ENCODE measurements around the gene CORO1C. TPM values are rescaled to one million over a fixed set of nuclear protein-coding genes. Genes with fewer than 3 reads are reported as not detected.
"Not testable (repeated sequence)": the region's sequence is repeated elsewhere in the genome, so short reads cannot be mapped to it uniquely, and the experiment has no call there.

Gene CORO1C
- total RNA-seq, 4 donors from 2014 or later: 100 to 273 (median 154) TPM

- no peak for TF ChIP-seq CTCF (IDR thresholded peaks at IDR 0.05)
- ATAC-seq (ENCODE audit: low FRiP score) (no peak), DNase-seq (ENCODE audit: low spot score) (no peak)
These were observed 107.7 kb downstream of the CORO1C start for GRCh38 chr12:108623577-108623976.

DNA sequence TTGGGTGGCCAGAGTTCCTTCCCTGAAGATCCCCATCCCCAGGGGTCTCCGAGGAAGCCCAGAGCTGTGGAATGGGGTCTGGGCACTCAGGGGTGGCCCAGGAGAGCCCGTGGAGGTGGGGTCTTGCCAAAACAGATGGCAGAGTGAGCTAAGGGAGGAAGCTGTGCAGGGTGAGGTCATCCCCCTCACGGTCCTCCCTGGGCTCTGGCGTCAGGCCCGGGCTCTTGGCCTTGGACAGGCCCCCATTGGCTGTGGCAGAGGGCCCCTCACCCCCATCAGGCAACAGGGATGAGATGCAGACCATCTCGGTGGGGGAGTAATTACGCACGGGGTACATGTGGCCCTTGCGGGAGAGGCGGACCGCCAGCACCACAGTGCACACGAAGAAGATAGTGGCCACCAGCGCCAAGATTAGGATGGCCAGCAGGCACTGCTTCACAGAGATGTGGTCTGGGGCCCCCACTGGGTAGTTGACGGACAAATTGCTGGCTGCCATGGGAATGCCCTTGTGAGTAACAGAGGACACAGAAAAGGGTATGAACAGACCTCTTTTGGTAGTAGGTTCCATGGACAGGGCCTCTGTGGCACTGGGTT is 108.3 kb downstream of the CORO1C start:
- no peak for TF ChIP-seq CTCF (IDR thresholded peaks at IDR 0.05)
- ATAC-seq (ENCODE audit: low FRiP score) (no peak), DNase-seq (ENCODE audit: low spot score) (no peak)

DNA sequence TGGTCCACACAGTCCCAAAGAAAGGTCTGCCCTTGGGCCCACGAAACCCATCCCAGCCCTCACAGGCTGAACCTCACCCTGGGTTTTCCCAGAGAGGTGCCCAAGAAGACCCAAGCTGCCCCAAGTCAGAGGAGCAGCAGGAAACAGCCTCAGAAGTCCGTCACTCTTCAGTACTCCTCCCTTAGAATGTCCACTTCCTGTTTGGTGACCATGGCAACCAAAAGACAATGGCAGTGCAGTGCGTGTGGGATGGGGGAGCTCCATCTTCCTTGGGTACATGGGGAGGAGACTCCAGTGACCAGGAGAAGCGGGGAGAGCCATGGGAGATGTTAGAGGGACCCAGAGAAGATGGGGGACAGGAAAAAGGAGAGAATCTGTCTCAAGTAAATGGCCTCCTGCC is 108.9 kb downstream of the CORO1C start:
- no peak for DNase-seq (ENCODE audit: low spot score)
- no peak for TF ChIP-seq CTCF (IDR thresholded peaks at IDR 0.05)
- no peak for ATAC-seq (ENCODE audit: low FRiP score)

DNA sequence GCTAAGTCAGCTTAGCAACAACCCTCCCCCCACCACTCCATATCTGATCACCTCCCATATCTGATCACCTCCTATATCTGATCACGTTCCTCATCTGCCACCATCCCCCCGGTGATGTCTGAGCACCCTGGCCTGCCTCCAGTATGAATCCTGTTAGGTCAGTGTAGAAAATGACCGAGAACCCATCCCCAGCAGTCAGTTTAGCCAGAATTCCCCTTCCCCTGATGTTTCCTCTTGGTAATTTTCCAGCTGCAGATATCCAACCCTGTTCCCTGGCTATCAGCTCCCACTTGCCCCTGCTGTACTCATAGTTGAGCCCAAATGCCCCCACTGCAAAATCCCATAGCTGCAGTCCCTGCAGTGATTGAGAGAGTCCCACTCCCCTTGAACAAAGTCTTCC is 110.2 kb downstream of the CORO1C start:
- DNase-seq (ENCODE audit: low spot score): no peak
- TF ChIP-seq CTCF (IDR thresholded peaks at IDR 0.05): no peak
- ATAC-seq (ENCODE audit: low FRiP score): no peak

- no peak for ATAC-seq (ENCODE audit: low FRiP score)
- no peak for DNase-seq (ENCODE audit: low spot score)
- no peak for TF ChIP-seq CTCF (IDR thresholded peaks at IDR 0.05)
These were observed 111.0 kb downstream of the CORO1C start for GRCh38 chr12:108620236-108620879.

GRCh38 chr12:108619369-108620160 is 111.8 kb downstream of the CORO1C start:
- DNase-seq (ENCODE audit: low spot score) (no peak), ATAC-seq (ENCODE audit: low FRiP score) (no peak)
- no peak for TF ChIP-seq CTCF (IDR thresholded peaks at IDR 0.05)

GRCh38 chr12:108618953-108619274 is 112.4 kb downstream of the CORO1C start:
- ATAC-seq (ENCODE audit: low FRiP score); DNase-seq (ENCODE audit: low spot score): not testable (repeated sequence)

All from omental fat pad (tissue), 4 donors.